ENCODE measurements around the gene STAC2. TPM values are rescaled to one million over a fixed set of nuclear protein-coding genes. Genes with fewer than 3 reads are reported as not detected.

STAC2 gene
- total and polyA plus RNA-seq, 2 donors (not counting 1 experiment from before 2014, with no cell fraction given): not detected

- H3K4me2 ChIP-seq (replicated peaks; ENCODE audit: low read depth, low read length, poor library complexity, severe bottlenecking): no peak overlapping the region
- TF ChIP-seq EZH2 (IDR thresholded peaks at IDR 0.05; ENCODE audit: borderline replicate concordance, insufficient read depth, low read depth, low read length, poor library complexity, severe bottlenecking): no peak
- TF ChIP-seq, protein P1, sequence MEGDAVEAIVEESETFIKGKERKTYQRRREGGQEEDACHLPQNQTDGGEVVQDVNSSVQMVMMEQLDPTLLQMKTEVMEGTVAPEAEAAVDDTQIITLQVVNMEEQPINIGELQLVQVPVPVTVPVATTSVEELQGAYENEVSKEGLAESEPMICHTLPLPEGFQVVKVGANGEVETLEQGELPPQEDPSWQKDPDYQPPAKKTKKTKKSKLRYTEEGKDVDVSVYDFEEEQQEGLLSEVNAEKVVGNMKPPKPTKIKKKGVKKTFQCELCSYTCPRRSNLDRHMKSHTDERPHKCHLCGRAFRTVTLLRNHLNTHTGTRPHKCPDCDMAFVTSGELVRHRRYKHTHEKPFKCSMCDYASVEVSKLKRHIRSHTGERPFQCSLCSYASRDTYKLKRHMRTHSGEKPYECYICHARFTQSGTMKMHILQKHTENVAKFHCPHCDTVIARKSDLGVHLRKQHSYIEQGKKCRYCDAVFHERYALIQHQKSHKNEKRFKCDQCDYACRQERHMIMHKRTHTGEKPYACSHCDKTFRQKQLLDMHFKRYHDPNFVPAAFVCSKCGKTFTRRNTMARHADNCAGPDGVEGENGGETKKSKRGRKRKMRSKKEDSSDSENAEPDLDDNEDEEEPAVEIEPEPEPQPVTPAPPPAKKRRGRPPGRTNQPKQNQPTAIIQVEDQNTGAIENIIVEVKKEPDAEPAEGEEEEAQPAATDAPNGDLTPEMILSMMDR (IDR thresholded peaks at IDR 0.05): no peak
- H3K79me2 ChIP-seq (ENCODE audit: control insufficient read depth, insufficient read depth, low read length): no peaks in the 10 kb centered on the region
- ChIA-PET POLR2A (no interaction called here), CTCF (no interaction called here)
- no peaks in the 10 kb centered on the region for H3K27me3 ChIP-seq (replicated peaks in 1 of 4; ENCODE audit: control extremely low read depth in 1 of 4, control insufficient read depth in 3 of 4, insufficient read depth in 4 of 4, low read length in 3 of 4)
- Mint-ChIP-seq H3K27ac (no peak overlapping the region), H3K9me3 (ENCODE audit: insufficient read depth) (no peaks in the 10 kb centered on the region), H3K4me3 (no peak overlapping the region), H3K4me1 (peaks cover 13% of the 10 kb centered on the region), H3K27me3 (no peaks in the 10 kb centered on the region)
- no peak for DNase-seq
- H3K4me1 ChIP-seq (ENCODE audit: control insufficient read depth in 2 of 2, insufficient read depth in 2 of 2, low read length in 2 of 2): peaks cover 14 to 23% of the 10 kb centered on the region in 2 donors
- no peak overlapping the region for H2AFZ ChIP-seq (ENCODE audit: insufficient read depth, low read depth, low read length, poor library complexity, severe bottlenecking)
- no peaks in the 10 kb centered on the region for H3K9me3 ChIP-seq (ENCODE audit: control extremely low read depth in 1 of 3, control insufficient read depth in 2 of 3, insufficient read depth in 1 of 3, low read length in 2 of 3)
- intact Hi-C loops (cut with micrococcal nuclease): no loop called here
- H3K36me3 ChIP-seq (replicated peaks in 1 of 2; ENCODE audit: control extremely low read depth in 1 of 2, control insufficient read depth in 1 of 2, extremely low read depth in 1 of 2, insufficient read depth in 2 of 2, low read length in 1 of 2): no peaks in the 10 kb centered on the region
- H3K9ac ChIP-seq (ENCODE audit: low read length): no peak overlapping the region
- WGBS (ENCODE audit: insufficient coverage): 97% methylated on average over 15 of the region's 16 CpGs
- H3K27ac ChIP-seq (ENCODE audit: low read length in 2 of 2): no peak overlapping the region
- no peak for ATAC-seq (ENCODE audit: low read depth)
- peaks cover 7% of the 10 kb centered on the region for H4K20me1 ChIP-seq (ENCODE audit: control insufficient read depth, insufficient read depth, low read length, poor library complexity, severe bottlenecking)
- H3K4me3 ChIP-seq (ENCODE audit: control extremely low read depth in 1 of 5, extremely low read depth in 1 of 5, insufficient read depth in 1 of 5, low read depth in 2 of 5, low read length in 4 of 5): no peak overlapping the region
Measured at GRCh38 chr17:39192901-39193300, 32.8 kb downstream of the STAC2 start.

GRCh38 chr17:39191750-39192510, 33.8 kb downstream of the STAC2 start:
- POLR2A ChIA-PET: no interaction called here
- Histone ChIP-seq H3K27ac (ENCODE audit: low read length in 2 of 2) (no peak overlapping the region), H3K36me3 (replicated peaks in 1 of 2; ENCODE audit: control extremely low read depth in 1 of 2, control insufficient read depth in 1 of 2, extremely low read depth in 1 of 2, insufficient read depth in 2 of 2, low read length in 1 of 2) (no peaks in the 10 kb centered on the region), H3K4me1 (ENCODE audit: control insufficient read depth in 2 of 2, insufficient read depth in 2 of 2, low read length in 2 of 2) (peaks cover 12 to 17% of the 10 kb centered on the region in 2 donors), H3K4me2 (replicated peaks; ENCODE audit: low read depth, low read length, poor library complexity, severe bottlenecking) (no peak overlapping the region), H3K27me3 (replicated peaks in 1 of 4; ENCODE audit: control extremely low read depth in 1 of 4, control insufficient read depth in 3 of 4, insufficient read depth in 4 of 4, low read length in 3 of 4) (no peaks in the 10 kb centered on the region), H3K9ac (ENCODE audit: low read length) (no peak overlapping the region), H3K79me2 (ENCODE audit: control insufficient read depth, insufficient read depth, low read length) (no peaks in the 10 kb centered on the region), H2AFZ (ENCODE audit: insufficient read depth, low read depth, low read length, poor library complexity, severe bottlenecking) (no peak overlapping the region), H3K4me3 (ENCODE audit: control extremely low read depth in 1 of 5, extremely low read depth in 1 of 5, insufficient read depth in 1 of 5, low read depth in 2 of 5, low read length in 4 of 5) (no peak overlapping the region), H3K9me3 (ENCODE audit: control extremely low read depth in 1 of 3, control insufficient read depth in 2 of 3, insufficient read depth in 1 of 3, low read length in 2 of 3) (no peaks in the 10 kb centered on the region), H4K20me1 (ENCODE audit: control insufficient read depth, insufficient read depth, low read length, poor library complexity, severe bottlenecking) (peaks cover 7% of the 10 kb centered on the region)
- H3K27ac Mint-ChIP-seq: no peak overlapping the region
- CTCF ChIA-PET: no interaction called here
- DNase-seq (no peak), ATAC-seq (ENCODE audit: low read depth) (no peak)
- H3K27me3 Mint-ChIP-seq: no peaks in the 10 kb centered on the region
- TF ChIP-seq EZH2 (IDR thresholded peaks at IDR 0.05; ENCODE audit: borderline replicate concordance, insufficient read depth, low read depth, low read length, poor library complexity, severe bottlenecking): no peak
- TF ChIP-seq, protein P1 (IDR thresholded peaks at IDR 0.05): no peak
- 94% methylated on average over 9 of the region's 9 CpGs for WGBS (ENCODE audit: insufficient coverage)
- no peaks in the 10 kb centered on the region for H3K9me3 Mint-ChIP-seq (ENCODE audit: insufficient read depth)
- no peak overlapping the region for H3K4me3 Mint-ChIP-seq
- peaks cover 11% of the 10 kb centered on the region for H3K4me1 Mint-ChIP-seq
- intact Hi-C loops (cut with micrococcal nuclease): no loop called here
